Endodermal cell (in vitro differentiated cells): ENCODE results near the gene LIN7C. TPM values are rescaled to one million over a fixed set of nuclear protein-coding genes. Genes with fewer than 3 reads are reported as not detected.
"Not testable (repeated sequence)": the region's sequence is repeated elsewhere in the genome, so short reads cannot be mapped to it uniquely, and the experiment has no call there.

Experiments used
- DNase-seq: peaks from one replicate; pipeline ENCODE4 v3.0.0-alpha.2; 2017
- H3K27ac ChIP-seq: 2 replicates; pipeline ENCODE4 v1.5.1; 2013; ENCODE audit warnings: mild to moderate bottlenecking, low read depth, low read length, moderate library complexity
- H3K27me3 ChIP-seq: 2 replicates; pipeline ENCODE4 v1.6.1; 2013; ENCODE audit warnings: mild to moderate bottlenecking, low read length, moderate library complexity; ENCODE audit not compliant: insufficient read depth, control insufficient read depth, poor library complexity, severe bottlenecking
- H3K36me3 ChIP-seq: 2 replicates; pipeline ENCODE4 v1.7.0; 2013; ENCODE audit warnings: mild to moderate bottlenecking, low read length, moderate library complexity; ENCODE audit not compliant: control insufficient read depth, insufficient read depth
- H3K4me1 ChIP-seq: one replicate; pipeline ENCODE4 v1.7.0; 2013; ENCODE audit warnings: low read length; ENCODE audit not compliant: control insufficient read depth, insufficient read depth
- H3K4me3 ChIP-seq: 2 replicates; pipeline ENCODE4 v1.5.1; 2013; ENCODE audit warnings: mild to moderate bottlenecking, low read length, moderate library complexity
- H3K9ac ChIP-seq: 2 replicates; pipeline ENCODE4 v1.6.1; 2013; ENCODE audit warnings: mild to moderate bottlenecking, low read length, moderate library complexity; ENCODE audit not compliant: poor library complexity, severe bottlenecking; ENCODE audit errors: extremely low read depth
- H3K9me3 ChIP-seq: 2 replicates; pipeline ENCODE4 v1.6.1; 2013; ENCODE audit warnings: mild to moderate bottlenecking, low read length, moderate library complexity; ENCODE audit not compliant: control insufficient read depth
- H3K27ac Mint-ChIP-seq: 2 replicates; pipeline ENCODE4 v1.8.0; 2020; ENCODE audit warnings: mixed read lengths
- H3K27me3 Mint-ChIP-seq: 2 replicates; pipeline ENCODE4 v1.8.0; 2021; ENCODE audit warnings: mild to moderate bottlenecking, mixed read lengths; ENCODE audit not compliant: insufficient read depth
- H3K36me3 Mint-ChIP-seq: 2 replicates; pipeline ENCODE4 v1.8.0; 2020; ENCODE audit warnings: low read depth, mixed read lengths
- H3K4me1 Mint-ChIP-seq: 2 replicates; pipeline ENCODE4 v1.8.0; 2020; ENCODE audit warnings: mixed read lengths
- H3K4me3 Mint-ChIP-seq: 2 replicates; pipeline ENCODE4 v1.8.0; 2020; ENCODE audit warnings: mild to moderate bottlenecking, moderate library complexity, mixed read lengths
- H3K9me3 Mint-ChIP-seq: 2 replicates; pipeline ENCODE4 v1.8.0; 2020; ENCODE audit warnings: mild to moderate bottlenecking, mixed read lengths
- WGBS, 2 experiments: methylation state at CpG; one replicate each; pipeline versions ENCODE4 v1.1.5 to v1.1.7; 2013; ENCODE audit warnings: missing lambda C conversion rate in 2 of 2, mixed read lengths in 1 of 2; ENCODE audit not compliant: insufficient coverage in 1 of 2, insufficient read length in 1 of 2; 5-methylcytosine and 5-hydroxymethylcytosine counted together
- total RNA-seq, 2 donors: library from RNA; stranded (reverse); fragmentation: NEBNext Ultra II Directional in 1 of 2; extraction: Animal tissue kit (Norgen Biotek cat#: 25700) in 1 of 2; gene quantifications; 2 replicates in 1 of 2; 3 replicates in 1 of 2; pipeline ENCODE4 v1.2.1, GENCODE V29; 2021
- TF ChIP-seq, protein P1 (sequence below): fragments of 200-600 bp; sonication (generic); conservative IDR thresholded peaks from 2 replicates; pipeline ENCODE4 v1.5.0; 2021; ENCODE audit warnings: antibody characterized with exemption, mild to moderate bottlenecking

LIN7C gene
- total RNA-seq, 2 donors from 2014 or later: 28.3 to 39.6 TPM

DNA sequence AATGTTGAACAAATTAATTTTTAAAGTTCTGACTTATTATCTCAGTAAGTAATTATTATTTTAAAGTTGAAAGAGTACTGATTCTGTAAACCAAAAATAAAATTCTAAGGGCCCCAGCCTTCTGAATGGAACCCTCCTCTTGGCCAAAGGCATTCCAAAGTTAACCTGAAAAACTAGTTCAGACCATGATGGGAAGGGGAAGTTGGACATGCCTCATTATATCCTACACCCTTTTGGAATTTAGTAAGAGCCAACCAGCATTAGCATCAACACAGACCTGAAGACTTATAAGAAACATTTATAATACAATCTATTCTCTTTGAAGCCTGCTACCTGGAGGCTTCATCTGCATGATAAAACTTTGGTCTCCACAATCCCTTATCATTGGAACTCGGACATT, 52.9 kb downstream of the LIN7C start:
- no peak for DNase-seq
- Mint-ChIP-seq H3K4me1 (peaks cover 48% of the 10 kb centered on the region), H3K27me3 (no peaks in the 10 kb centered on the region), H3K9me3 (peaks cover 19% of the 10 kb centered on the region), H3K27ac (no peak overlapping the region), H3K4me3 (no peak overlapping the region), H3K36me3 (peaks cover 23% of the 10 kb centered on the region)
- 91 to 95% methylated on average over 1 of the region's 1 CpG for WGBS, 2 experiments
- Histone ChIP-seq H3K9me3 (peaks cover 22% of the 10 kb centered on the region), H3K27me3 (no peaks in the 10 kb centered on the region), H3K4me1 (peaks cover 20% of the 10 kb centered on the region), H3K36me3 (peaks cover 15% of the 10 kb centered on the region), H3K9ac (no peak overlapping the region), H3K27ac (no peak overlapping the region), H3K4me3 (peak overlapping the region; percentile 10)
- TF ChIP-seq, protein P1, sequence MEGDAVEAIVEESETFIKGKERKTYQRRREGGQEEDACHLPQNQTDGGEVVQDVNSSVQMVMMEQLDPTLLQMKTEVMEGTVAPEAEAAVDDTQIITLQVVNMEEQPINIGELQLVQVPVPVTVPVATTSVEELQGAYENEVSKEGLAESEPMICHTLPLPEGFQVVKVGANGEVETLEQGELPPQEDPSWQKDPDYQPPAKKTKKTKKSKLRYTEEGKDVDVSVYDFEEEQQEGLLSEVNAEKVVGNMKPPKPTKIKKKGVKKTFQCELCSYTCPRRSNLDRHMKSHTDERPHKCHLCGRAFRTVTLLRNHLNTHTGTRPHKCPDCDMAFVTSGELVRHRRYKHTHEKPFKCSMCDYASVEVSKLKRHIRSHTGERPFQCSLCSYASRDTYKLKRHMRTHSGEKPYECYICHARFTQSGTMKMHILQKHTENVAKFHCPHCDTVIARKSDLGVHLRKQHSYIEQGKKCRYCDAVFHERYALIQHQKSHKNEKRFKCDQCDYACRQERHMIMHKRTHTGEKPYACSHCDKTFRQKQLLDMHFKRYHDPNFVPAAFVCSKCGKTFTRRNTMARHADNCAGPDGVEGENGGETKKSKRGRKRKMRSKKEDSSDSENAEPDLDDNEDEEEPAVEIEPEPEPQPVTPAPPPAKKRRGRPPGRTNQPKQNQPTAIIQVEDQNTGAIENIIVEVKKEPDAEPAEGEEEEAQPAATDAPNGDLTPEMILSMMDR: no peak

DNA sequence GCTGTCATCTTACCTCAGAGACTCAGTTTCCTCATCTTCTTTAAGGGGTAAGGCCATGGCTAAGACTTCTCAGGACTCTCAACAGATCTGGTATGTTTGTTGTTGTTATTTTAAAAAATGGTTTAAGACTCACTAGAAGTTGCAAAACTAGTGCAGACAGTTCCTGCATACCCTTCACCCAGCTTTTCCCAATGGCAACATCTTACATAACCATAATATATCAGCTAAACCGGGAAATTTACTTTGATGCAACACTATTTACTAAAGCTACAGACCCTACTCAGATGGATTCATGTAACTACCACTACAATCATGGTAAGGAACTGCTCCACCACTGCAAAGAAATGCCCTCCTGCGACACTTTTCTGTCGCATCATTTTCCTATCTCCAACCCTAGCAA, 54.4 kb downstream of the LIN7C start:
- H3K4me3 Mint-ChIP-seq: no peak overlapping the region
- Histone ChIP-seq H3K36me3 (peaks cover 30% of the 10 kb centered on the region), H3K27me3 (no peaks in the 10 kb centered on the region), H3K4me3 (no peak overlapping the region), H3K9ac (no peak overlapping the region), H3K4me1 (peaks cover 16% of the 10 kb centered on the region), H3K27ac (no peak overlapping the region), H3K9me3 (peaks cover 22% of the 10 kb centered on the region)
- H3K27ac Mint-ChIP-seq: no peak overlapping the region
- H3K27me3 Mint-ChIP-seq: no peaks in the 10 kb centered on the region
- peaks cover 26% of the 10 kb centered on the region for H3K36me3 Mint-ChIP-seq
- H3K9me3 Mint-ChIP-seq: peaks cover 19% of the 10 kb centered on the region
- 92 to 94% methylated on average over 3 of the region's 3 CpGs for WGBS, 2 experiments
- no peak for DNase-seq
- H3K4me1 Mint-ChIP-seq: peaks cover 37% of the 10 kb centered on the region
- TF ChIP-seq, protein P1: no peak

DNA sequence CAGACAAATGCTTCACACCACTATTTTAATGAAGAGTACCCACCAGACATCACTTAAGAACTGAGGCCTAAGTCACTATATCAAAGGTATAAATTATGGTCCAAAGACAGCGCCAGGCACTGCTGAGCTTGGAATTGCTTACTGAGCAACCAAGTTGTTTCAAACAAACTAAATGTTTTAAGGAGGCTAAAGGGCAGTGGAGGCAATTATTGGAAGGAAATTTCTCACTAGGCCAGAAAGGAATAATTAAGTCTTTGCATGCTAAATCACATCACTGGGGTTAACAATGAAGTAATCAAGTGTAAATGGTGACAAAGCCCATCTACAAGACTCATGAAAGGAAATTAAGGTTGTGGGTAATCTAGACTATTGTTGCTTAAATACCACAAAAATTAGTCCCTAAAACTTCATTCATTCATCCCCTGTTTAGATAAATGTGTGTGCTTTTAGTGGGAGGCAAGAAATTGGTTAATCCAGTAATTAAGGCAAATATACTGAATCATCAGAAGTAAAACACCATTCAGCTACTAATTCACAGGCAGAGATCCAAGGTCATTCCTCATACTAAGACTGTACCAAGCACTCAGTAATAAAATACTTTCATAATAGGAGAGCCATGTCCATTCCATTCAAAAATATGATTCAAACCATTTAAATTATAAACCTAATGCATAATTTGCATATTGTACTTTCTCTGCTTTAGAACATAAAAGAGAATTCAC, 55.2 kb downstream of the LIN7C start:
- Histone ChIP-seq H3K27ac (no peak overlapping the region), H3K36me3 (peaks cover 30% of the 10 kb centered on the region), H3K9ac (no peak overlapping the region), H3K4me3 (no peak overlapping the region), H3K27me3 (no peaks in the 10 kb centered on the region), H3K4me1 (peaks cover 11% of the 10 kb centered on the region), H3K9me3 (peaks cover 22% of the 10 kb centered on the region)
- no peak for DNase-seq
- Mint-ChIP-seq H3K4me3 (no peak overlapping the region), H3K27ac (no peak overlapping the region), H3K36me3 (peaks cover 26% of the 10 kb centered on the region), H3K27me3 (no peaks in the 10 kb centered on the region), H3K4me1 (peaks cover 30% of the 10 kb centered on the region), H3K9me3 (peaks cover 19% of the 10 kb centered on the region)
- TF ChIP-seq, protein P1: no peak
- 89 to 97% methylated on average over 1 of the region's 1 CpG for WGBS, 2 experiments

DNA sequence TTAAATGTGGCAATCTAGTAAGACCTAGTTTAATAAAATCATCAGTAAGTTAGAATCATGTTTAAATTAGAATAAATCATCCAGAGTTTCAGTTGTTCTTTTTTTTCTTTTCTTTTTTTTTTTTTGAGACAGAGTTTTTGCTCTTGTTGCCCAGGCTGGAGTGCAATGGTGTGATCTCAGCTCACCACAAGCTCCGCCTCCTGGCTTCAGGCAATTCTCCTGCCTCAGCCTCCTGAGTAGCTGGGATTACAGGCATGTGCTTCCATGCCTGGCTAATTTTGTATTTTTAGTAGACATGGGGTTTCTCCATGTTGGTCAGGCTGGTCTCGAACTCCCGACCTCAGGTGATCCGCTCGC, 58.4 kb downstream of the LIN7C start:
- not testable (repeated sequence) for H3K4me1 ChIP-seq, H3K27ac Mint-ChIP-seq, H3K4me3 Mint-ChIP-seq, H3K9ac ChIP-seq, H3K4me3 ChIP-seq, DNase-seq, H3K27me3 ChIP-seq, H3K27ac ChIP-seq, H3K9me3 ChIP-seq, H3K27me3 Mint-ChIP-seq, H3K9me3 Mint-ChIP-seq
- H3K36me3 Mint-ChIP-seq: peaks cover 11% of the 10 kb centered on the region
- 98 to 100% methylated on average over 2 to 5 of the region's 5 CpGs for WGBS, 2 experiments
- H3K4me1 Mint-ChIP-seq: peaks cover 35% of the 10 kb centered on the region
- H3K36me3 ChIP-seq: peaks cover 18% of the 10 kb centered on the region
